Prostate gland (tissue), 2 donors: ENCODE results near the gene LRRC10B. TPM values are rescaled to one million over a fixed set of nuclear protein-coding genes. Genes with fewer than 3 reads are reported as not detected.
A peak's percentile ranks its signal among the peaks of the same experiment; 100 is the strongest.

Source experiments
- DNase-seq: peaks from one replicate; pipeline ENCODE4 v3.0.0-alpha.2; 2019; ENCODE audit warnings: low spot score
- H3K27ac ChIP-seq, 2 donors: fragments of 200-600 bp; sonication (generic); 2 replicates each; pipeline ENCODE4 v1.5.1; 2017 to 2019
- H3K27me3 ChIP-seq: fragments of 200-600 bp; sonication (generic); replicated peaks from 2 replicates; pipeline ENCODE4 v1.5.1; 2019; ENCODE audit not compliant: insufficient read depth
- H3K36me3 ChIP-seq, 2 donors: fragments of 200-600 bp; sonication (generic); 1 replicate in 1 of 2; 2 replicates in 1 of 2; pipeline versions ENCODE4 v1.5.1 to v1.8.1; 2017 to 2019
- H3K4me1 ChIP-seq: fragments of 200-600 bp; sonication (generic); replicated peaks from 2 replicates; pipeline ENCODE4 v1.5.1; 2019
- H3K4me3 ChIP-seq, 2 donors: fragments of 200-600 bp; sonication (generic); 2 replicates each; pipeline ENCODE4 v1.5.1; 2017 to 2019
- H3K9me3 ChIP-seq: fragments of 200-600 bp; sonication (generic); 2 replicates; pipeline ENCODE4 v1.5.1; 2017
- POLR2A ChIP-seq: fragments of 450-650 bp; IDR thresholded peaks from one replicate; pipeline ENCODE4 v1.6.1; 2016; ENCODE audit warnings: antibody characterized with exemption, mild to moderate bottlenecking
- POLR2AphosphoS5 ChIP-seq: sonication (generic); formaldehyde crosslinking; IDR thresholded peaks from one replicate; pipeline ENCODE4 v1.6.1; 2017; ENCODE audit warnings: antibody characterized with exemption
- WGBS: methylation state at CpG from one replicate; pipeline ENCODE4 v1.1.5; 2018; 5-methylcytosine and 5-hydroxymethylcytosine counted together
- intact Hi-C: fragments of 100-400 bp; cut with DNase I; formaldehyde crosslinking; loops from one replicate; pipeline ENCODE4 v1.14.2; 2022
- total RNA-seq, 2 donors: library from RNA; depleted of rRNA; stranded (reverse); fragments of >200 nt; gene quantifications; one replicate each; pipeline ENCODE4 v1.1.0, GENCODE V29; 2016
- TF ChIP-seq, protein P1 (sequence below), 4 experiments: fragments of 200-600 bp in 2 of 4; fragments of 450-650 bp in 2 of 4; sonication (generic) in 2 of 4; IDR thresholded peaks; 1 replicate in 3 of 4; 2 replicates in 1 of 4; pipeline ENCODE4 v1.5.1; 2016 to 2019; ENCODE audit warnings: antibody characterized with exemption in 4 of 4, mild to moderate bottlenecking in 2 of 4, moderate library complexity in 2 of 4

Gene LRRC10B
- total RNA-seq, 2 donors from 2014 or later = 0.09 to 1.2 TPM

DNA sequence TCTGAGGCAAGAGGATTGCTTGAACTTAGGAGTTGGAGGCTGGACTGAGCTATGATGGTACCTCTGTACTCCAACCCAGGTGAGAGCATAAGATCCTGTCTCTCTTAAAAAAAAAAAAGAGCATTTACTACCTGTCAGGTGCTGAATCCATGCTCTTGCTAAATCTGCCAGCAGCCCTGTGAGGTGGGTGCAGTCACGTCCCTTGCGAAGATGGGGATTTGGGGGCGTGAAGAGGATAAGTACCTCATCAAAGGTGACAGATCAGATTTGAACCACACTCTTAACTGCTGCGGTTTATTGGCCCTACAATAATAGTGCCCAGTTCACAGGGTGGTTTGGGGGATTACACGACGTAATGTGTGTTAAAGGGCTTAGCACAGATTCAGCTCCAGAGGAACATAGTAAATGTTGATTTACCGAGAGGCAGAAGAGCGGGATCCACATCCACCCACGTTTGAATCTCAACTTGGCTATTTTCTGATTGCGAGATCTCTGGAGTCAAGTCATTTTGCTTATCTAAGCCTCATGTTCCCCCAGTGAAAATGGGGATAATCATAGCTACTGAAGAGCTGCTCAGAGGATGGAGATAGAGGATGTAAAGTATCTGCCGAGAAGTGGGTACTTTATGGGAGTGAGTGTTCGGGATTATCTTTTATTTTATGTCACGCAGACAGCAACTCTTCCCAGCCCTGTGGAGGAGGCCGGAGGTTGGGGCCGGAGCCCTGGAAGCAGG is 28.1 kb upstream of the LRRC10B start:
- TF ChIP-seq POLR2A = no peak
- no peak for TF ChIP-seq POLR2AphosphoS5
- TF ChIP-seq, protein P1, sequence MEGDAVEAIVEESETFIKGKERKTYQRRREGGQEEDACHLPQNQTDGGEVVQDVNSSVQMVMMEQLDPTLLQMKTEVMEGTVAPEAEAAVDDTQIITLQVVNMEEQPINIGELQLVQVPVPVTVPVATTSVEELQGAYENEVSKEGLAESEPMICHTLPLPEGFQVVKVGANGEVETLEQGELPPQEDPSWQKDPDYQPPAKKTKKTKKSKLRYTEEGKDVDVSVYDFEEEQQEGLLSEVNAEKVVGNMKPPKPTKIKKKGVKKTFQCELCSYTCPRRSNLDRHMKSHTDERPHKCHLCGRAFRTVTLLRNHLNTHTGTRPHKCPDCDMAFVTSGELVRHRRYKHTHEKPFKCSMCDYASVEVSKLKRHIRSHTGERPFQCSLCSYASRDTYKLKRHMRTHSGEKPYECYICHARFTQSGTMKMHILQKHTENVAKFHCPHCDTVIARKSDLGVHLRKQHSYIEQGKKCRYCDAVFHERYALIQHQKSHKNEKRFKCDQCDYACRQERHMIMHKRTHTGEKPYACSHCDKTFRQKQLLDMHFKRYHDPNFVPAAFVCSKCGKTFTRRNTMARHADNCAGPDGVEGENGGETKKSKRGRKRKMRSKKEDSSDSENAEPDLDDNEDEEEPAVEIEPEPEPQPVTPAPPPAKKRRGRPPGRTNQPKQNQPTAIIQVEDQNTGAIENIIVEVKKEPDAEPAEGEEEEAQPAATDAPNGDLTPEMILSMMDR (IDR thresholded peaks at IDR 0.05) = no peak
- Histone ChIP-seq H3K9me3 (no peaks in the 10 kb centered on the region), H3K27me3 (no peaks in the 10 kb centered on the region), H3K4me1 (no peaks in the 10 kb centered on the region), H3K4me3 (no peak overlapping the region), H3K36me3 (no peaks in the 10 kb centered on the region), H3K27ac (no peak overlapping the region)
- intact Hi-C loops = no loop called here
- WGBS = 80% methylated on average over 15 of the region's 15 CpGs
- no peak for DNase-seq

DNA sequence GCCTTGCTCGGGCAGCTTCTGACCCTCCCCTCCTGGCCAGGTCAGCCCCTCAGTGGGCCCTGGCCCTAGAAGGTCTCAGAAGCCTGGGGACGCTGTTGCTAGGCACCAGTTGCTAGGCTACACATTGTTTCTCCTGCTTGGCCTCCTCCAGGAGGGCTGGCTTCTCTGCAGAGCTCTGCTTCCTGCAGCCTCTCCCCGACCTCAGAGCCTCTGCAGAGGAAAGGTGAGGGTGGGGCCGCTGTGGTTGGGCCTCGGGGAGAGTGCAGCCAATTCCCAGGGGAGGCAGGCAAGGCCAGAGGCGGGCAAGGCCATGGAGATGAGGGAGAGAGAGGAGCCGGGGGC is 27.6 kb upstream of the LRRC10B start:
- H3K4me1 ChIP-seq = no peaks in the 10 kb centered on the region
- H3K9me3 ChIP-seq = no peaks in the 10 kb centered on the region
- intact Hi-C loops = no loop called here
- DNase-seq = no peak
- no peaks in the 10 kb centered on the region for H3K27me3 ChIP-seq
- H3K4me3 ChIP-seq = no peak overlapping the region
- H3K27ac ChIP-seq = no peak overlapping the region
- no peak for TF ChIP-seq POLR2A
- no peak for TF ChIP-seq POLR2AphosphoS5
- TF ChIP-seq, protein P1 (IDR thresholded peaks at IDR 0.05) = no peak
- 33% methylated on average over 7 of the region's 7 CpGs for WGBS
- H3K36me3 ChIP-seq = no peaks in the 10 kb centered on the region

DNA sequence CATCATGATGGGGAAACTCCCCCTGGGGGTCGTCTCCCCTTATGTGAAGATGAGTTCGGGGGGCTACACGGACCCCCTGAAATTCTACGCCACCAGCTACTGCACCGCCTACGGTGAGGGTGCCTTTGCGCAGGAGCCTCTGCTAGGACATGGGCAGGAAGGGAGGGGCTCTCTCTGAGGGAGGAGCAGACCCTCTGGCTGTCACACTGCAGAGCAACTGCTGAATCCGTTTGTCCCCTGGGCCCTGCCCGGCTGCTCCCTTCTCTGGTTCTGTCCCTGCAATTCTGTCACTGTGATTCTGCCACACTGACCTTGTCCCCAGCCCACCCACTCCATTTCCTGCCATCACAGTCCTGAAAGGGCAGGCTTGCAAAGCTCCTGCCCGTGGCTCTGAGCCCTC is 26.7 kb upstream of the LRRC10B start:
- Histone ChIP-seq H3K4me3 (no peak overlapping the region), H3K27ac (no peak overlapping the region), H3K27me3 (no peaks in the 10 kb centered on the region), H3K36me3 (no peaks in the 10 kb centered on the region), H3K4me1 (no peaks in the 10 kb centered on the region), H3K9me3 (no peaks in the 10 kb centered on the region)
- no peak for DNase-seq
- WGBS = 71% methylated on average over 9 of the region's 10 CpGs
- intact Hi-C loops = no loop called here
- TF ChIP-seq POLR2A (no peak), POLR2AphosphoS5 (no peak)
- TF ChIP-seq, protein P1 (IDR thresholded peaks at IDR 0.05) = no peak

DNA sequence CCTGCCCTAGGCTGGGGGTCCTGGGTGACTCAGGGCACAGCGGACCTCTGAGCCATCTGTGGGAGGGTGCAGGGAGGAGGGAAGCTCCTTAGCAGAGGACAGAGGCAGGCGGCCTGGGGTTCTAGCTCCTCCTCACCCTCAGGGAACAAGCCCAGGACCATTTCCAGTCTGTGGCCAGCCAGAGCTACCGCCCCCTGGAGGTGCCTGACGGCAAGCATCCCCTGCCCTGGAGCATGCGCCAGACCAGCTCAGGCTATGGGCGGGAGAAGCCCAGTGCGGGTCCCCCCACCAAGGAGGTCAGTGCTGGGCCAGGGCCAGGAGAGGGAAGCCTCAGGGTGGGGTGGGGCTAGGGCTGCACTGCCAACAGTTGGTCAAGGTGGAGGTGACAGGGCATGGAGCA is 26.0 kb upstream of the LRRC10B start:
- Histone ChIP-seq H3K4me3 (no peak overlapping the region), H3K9me3 (no peaks in the 10 kb centered on the region), H3K27me3 (no peaks in the 10 kb centered on the region), H3K4me1 (no peaks in the 10 kb centered on the region), H3K36me3 (no peaks in the 10 kb centered on the region), H3K27ac (no peak overlapping the region)
- WGBS = 33% methylated on average over 5 of the region's 7 CpGs
- no peak for DNase-seq
- TF ChIP-seq, protein P1 (IDR thresholded peaks at IDR 0.05) = peak in 1 of 4 experiments; percentile 17
- TF ChIP-seq POLR2A (no peak), POLR2AphosphoS5 (no peak)
- intact Hi-C loops = no loop called here

DNA sequence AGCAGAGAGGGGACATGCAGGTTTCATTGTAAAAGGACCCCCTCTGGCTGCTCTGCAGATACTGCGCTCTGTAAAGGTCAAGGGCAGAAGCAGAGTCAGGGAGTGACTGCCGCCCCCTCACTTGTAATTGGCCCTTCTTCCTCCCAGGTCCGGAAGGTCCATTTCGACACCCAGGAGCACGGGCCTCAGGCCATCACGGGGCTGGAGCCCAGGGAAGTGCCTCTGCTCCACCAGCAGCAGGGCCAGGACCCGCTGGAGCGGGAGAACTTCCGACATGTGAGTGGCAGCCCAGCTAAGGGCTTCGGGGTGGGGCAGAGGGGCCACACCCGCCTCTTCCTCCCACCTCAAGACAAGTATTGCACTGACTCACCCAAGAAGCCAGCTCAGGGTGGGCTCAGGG is 24.0 kb upstream of the LRRC10B start:
- no peak for DNase-seq
- Histone ChIP-seq H3K27ac (no peak overlapping the region), H3K4me1 (peaks cover 5% of the 10 kb centered on the region), H3K27me3 (no peaks in the 10 kb centered on the region), H3K4me3 (no peak overlapping the region), H3K9me3 (no peaks in the 10 kb centered on the region), H3K36me3 (no peaks in the 10 kb centered on the region)
- WGBS = 85% methylated on average over 11 of the region's 11 CpGs
- TF ChIP-seq POLR2A = no peak
- TF ChIP-seq, protein P1 (IDR thresholded peaks at IDR 0.05) = no peak
- TF ChIP-seq POLR2AphosphoS5 = no peak
- intact Hi-C loops = no loop called here
